ENCODE data around the gene SERAC1. TPM values are rescaled to one million over a fixed set of nuclear protein-coding genes. Genes with fewer than 3 reads are reported as not detected.
A peak's percentile ranks its signal among the peaks of the same experiment; 100 is the strongest.

The SERAC1 gene
- total RNA-seq, 8 experiments from 2014 or later, result 5.5 to 17.3 (median 10.1) TPM

DNA sequence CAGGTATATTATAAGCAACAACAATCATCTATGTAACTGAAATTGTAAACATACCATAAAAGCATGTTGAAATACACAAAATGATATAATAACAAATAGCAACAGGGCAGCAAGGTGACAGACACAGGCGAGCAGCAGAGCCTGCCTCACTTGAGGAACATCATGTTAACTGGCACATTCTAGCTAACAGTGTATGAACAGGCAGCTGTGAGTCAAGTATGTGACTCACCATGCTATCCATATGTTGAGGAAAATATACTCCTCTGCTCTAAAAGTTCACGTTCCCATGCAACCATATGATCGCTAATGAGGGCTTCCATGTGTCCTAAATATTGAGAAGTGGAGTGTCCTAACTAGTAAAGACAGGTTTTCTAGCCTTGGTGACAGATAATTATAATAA, 18.4 kb downstream of the SERAC1 start:
- peak in 6 of 8 experiments; percentile 41 to 87 (median 57) for ATAC-seq (replicated peaks in 6 of 8)
- H3K4me3 ChIP-seq, result no peak overlapping the region
- no peaks in the 10 kb centered on the region for H3K4me1 ChIP-seq (replicated peaks in 1 of 2)
- 0 to 92% (median 50%) methylated on average over 1 to 3 of the region's 3 CpGs; no CpG with 5 or more reads in 1 of the 10 experiments for WGBS, 10 experiments
- no peak overlapping the region for H3K27ac ChIP-seq
- in situ Hi-C loops (cut with MboI; ENCODE audit: low pct_unique_long_range_greater_than_20kb in 2 of 9, low sequenced_read_pairs in 9 of 9, unreplicated experiment in 9 of 9), result no loop called here

GRCh38 chr6:158143700-158144099, 24.4 kb downstream of the SERAC1 start:
- peak in 2 of 8 experiments; percentile 42 to 48 for ATAC-seq (replicated peaks in 6 of 8)
- Histone ChIP-seq H3K27ac (no peak overlapping the region), H3K4me1 (replicated peaks in 1 of 2) (no peaks in the 10 kb centered on the region), H3K4me3 (no peak overlapping the region)
- WGBS, 10 experiments, result 13 to 60% (median 33%) methylated on average over 1 of the region's 1 CpG; no CpG with 5 or more reads in 5 of the 10 experiments
- in situ Hi-C loops (cut with MboI; ENCODE audit: low pct_unique_long_range_greater_than_20kb in 2 of 9, low sequenced_read_pairs in 9 of 9, unreplicated experiment in 9 of 9), result no loop called here

DNA sequence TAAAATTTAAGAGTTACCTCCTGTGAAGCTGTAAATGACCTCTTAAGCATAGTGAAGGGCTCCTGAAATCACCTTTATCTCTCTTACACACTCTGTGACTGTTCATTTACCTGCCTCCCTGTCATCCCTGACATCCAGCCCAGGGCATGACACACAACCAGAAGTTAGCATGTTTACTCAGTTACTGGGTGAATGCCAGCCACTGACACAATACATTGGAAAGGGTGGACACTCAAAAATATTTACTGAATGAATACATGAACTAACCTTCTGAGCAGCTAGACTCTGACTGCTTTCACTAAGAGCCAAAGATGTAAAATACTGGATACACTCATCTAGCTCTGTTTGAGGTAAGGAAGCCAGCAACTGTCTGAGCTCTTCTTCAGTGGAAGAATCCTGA, 25.3 kb downstream of the SERAC1 start:
- Histone ChIP-seq H3K27ac (no peak overlapping the region), H3K4me3 (no peak overlapping the region), H3K4me1 (replicated peaks in 1 of 2) (no peaks in the 10 kb centered on the region)
- peak in 3 of 8 experiments; percentile 28 to 97 (median 89) for ATAC-seq (replicated peaks in 6 of 8)
- in situ Hi-C loops (cut with MboI; ENCODE audit: low pct_unique_long_range_greater_than_20kb in 2 of 9, low sequenced_read_pairs in 9 of 9, unreplicated experiment in 9 of 9), result no loop called here

- H3K4me1 ChIP-seq (replicated peaks in 1 of 2), result peaks cover 0 to 2% of the 10 kb centered on the region in 2 donors
- in situ Hi-C loops (cut with MboI; ENCODE audit: low pct_unique_long_range_greater_than_20kb in 2 of 9, low sequenced_read_pairs in 9 of 9, unreplicated experiment in 9 of 9), result no loop called here
- H3K4me3 ChIP-seq, result no peak overlapping the region
- ATAC-seq (replicated peaks in 6 of 8), result peak in 4 of 8 experiments; percentile 31 to 71 (median 41)
- 17 to 100% (median 61%) methylated on average over 1 of the region's 1 CpG; no CpG with 5 or more reads in 4 of the 10 experiments for WGBS, 10 experiments
- no peak overlapping the region for H3K27ac ChIP-seq
Measured at GRCh38 chr6:158131926-158132325, 36.1 kb downstream of the SERAC1 start.

DNA sequence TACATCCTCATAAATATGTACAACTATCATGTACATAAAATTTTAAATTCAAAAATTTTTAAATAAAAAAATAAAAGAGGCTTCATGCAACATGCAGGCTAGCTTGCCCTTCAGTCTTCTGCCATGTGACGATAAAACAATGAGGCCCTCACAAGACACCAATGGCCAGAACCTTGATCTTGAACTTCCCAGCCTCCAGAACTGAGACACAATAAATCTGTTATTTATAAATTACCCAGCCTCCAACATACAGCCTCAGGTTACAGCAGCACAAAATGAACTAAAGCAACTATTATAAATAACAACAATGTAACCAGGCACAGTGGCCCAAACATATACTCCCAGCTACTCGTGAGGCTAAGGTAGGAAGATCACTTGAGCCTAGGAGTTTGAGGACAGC, 42.8 kb downstream of the SERAC1 start:
- Histone ChIP-seq H3K4me1 (replicated peaks in 1 of 2) (no peaks in the 10 kb centered on the region), H3K4me3 (no peak overlapping the region), H3K27ac (no peak overlapping the region)
- in situ Hi-C loops (cut with MboI; ENCODE audit: low pct_unique_long_range_greater_than_20kb in 2 of 9, low sequenced_read_pairs in 9 of 9, unreplicated experiment in 9 of 9), result no loop called here
- WGBS, 10 experiments, result 60 to 100% (median 90%) methylated on average over 1 to 2 of the region's 2 CpGs; no CpG with 5 or more reads in 1 of the 10 experiments
- peak in 1 of 8 experiments; percentile 81 for ATAC-seq (replicated peaks in 6 of 8)

GRCh38 chr6:158124288-158124687, 43.8 kb downstream of the SERAC1 start:
- Histone ChIP-seq H3K4me3 (no peak overlapping the region), H3K27ac (no peak overlapping the region), H3K4me1 (replicated peaks in 1 of 2) (peaks cover 0 to under 1% of the 10 kb centered on the region in 2 donors)
- in situ Hi-C loops (cut with MboI; ENCODE audit: low pct_unique_long_range_greater_than_20kb in 2 of 9, low sequenced_read_pairs in 9 of 9, unreplicated experiment in 9 of 9), result no loop called here
- 83 to 100% (median 100%) methylated on average over 1 of the region's 1 CpG; no CpG with 5 or more reads in 3 of the 10 experiments for WGBS, 10 experiments
- no peak for ATAC-seq (replicated peaks in 6 of 8)

DNA sequence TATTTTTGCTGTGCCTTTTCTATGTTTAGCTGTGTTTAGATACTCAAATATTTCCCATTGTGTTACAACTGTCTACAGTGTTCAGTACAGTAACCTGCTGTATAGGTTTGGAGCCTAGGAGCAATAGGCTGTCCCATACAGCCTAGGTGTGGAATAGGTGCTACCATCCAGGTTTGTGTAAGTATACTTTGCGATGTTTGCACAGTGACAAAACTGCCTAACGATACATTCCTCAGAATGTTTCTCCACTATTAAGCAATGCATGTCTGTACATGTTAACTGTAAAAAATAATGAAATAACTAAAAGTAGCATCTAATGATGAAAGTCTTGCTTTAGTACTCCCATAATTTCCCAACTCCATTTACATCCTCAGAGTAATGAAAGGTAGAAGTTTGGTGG, 46.0 kb downstream of the SERAC1 start:
- in situ Hi-C loops (cut with MboI; ENCODE audit: low pct_unique_long_range_greater_than_20kb in 2 of 9, low sequenced_read_pairs in 9 of 9, unreplicated experiment in 9 of 9), result no loop called here
- WGBS, 10 experiments, result 97 to 100% (median 100%) methylated on average over 1 to 2 of the region's 2 CpGs; no CpG with 5 or more reads in 3 of the 10 experiments

GRCh38 chr6:158121335-158121734, 46.7 kb downstream of the SERAC1 start:
- in situ Hi-C loops (cut with MboI; ENCODE audit: low pct_unique_long_range_greater_than_20kb in 2 of 9, low sequenced_read_pairs in 9 of 9, unreplicated experiment in 9 of 9), result no loop called here
- no peak for ATAC-seq (replicated peaks in 6 of 8)
- no peak overlapping the region for H3K4me3 ChIP-seq
- WGBS, 10 experiments, result 47 to 76% (median 68%) methylated on average over 1 to 3 of the region's 3 CpGs; no CpG with 5 or more reads in 2 of the 10 experiments
- peaks cover 6 to 7% of the 10 kb centered on the region in 2 donors for H3K4me1 ChIP-seq (replicated peaks in 1 of 2)
- no peak overlapping the region for H3K27ac ChIP-seq

More for the DNA sequence above, 46.0 kb downstream of the SERAC1 start:
- H3K4me3 ChIP-seq, result no peak overlapping the region
- peaks cover 6 to 7% of the 10 kb centered on the region in 2 donors for H3K4me1 ChIP-seq (replicated peaks in 1 of 2)
- no peak for ATAC-seq (replicated peaks in 6 of 8)
- no peak overlapping the region for H3K27ac ChIP-seq

- ATAC-seq (replicated peaks in 6 of 8), result peak in 4 of 8 experiments; percentile 14 to 89 (median 41)
- peaks cover 6 to 7% of the 10 kb centered on the region in 2 donors for H3K4me1 ChIP-seq (replicated peaks in 1 of 2)
- peak overlapping the region; percentile 19 to 32 for H3K27ac ChIP-seq
- 43 to 100% (median 85%) methylated on average over 1 to 3 of the region's 3 CpGs; no CpG with 5 or more reads in 4 of the 10 experiments for WGBS, 10 experiments
- no peak overlapping the region for H3K4me3 ChIP-seq
- in situ Hi-C loops (cut with MboI; ENCODE audit: low pct_unique_long_range_greater_than_20kb in 2 of 9, low sequenced_read_pairs in 9 of 9, unreplicated experiment in 9 of 9), result no loop called here
Measured at GRCh38 chr6:158118886-158119285, 49.2 kb downstream of the SERAC1 start.

- 86 to 100% (median 98%) methylated on average over 1 to 5 of the region's 6 CpGs; no CpG with 5 or more reads in 2 of the 10 experiments for WGBS, 10 experiments
- H3K27ac ChIP-seq, result no peak overlapping the region
Measured at GRCh38 chr6:158115508-158115907, 52.6 kb downstream of the SERAC1 start.

DNA sequence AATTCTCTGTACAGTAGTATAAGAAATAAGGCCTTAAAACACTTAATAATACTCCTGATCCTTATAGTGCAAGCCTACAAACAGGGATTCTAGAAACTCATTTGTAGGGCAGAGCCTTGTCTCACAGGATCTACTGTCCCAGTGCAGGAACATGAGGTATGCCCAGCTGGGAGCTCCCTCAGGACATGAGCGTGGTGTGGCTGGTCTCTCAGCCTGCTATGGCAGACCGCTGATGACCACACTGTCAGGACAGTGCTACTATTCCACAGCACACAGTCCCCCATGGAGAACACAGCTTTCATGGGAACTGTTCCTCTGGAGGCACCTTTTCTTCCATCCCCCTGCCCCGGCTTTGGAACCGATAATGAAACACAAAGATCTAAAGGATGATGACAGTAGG, 53.0 kb downstream of the SERAC1 start:
- in situ Hi-C loops (cut with MboI; ENCODE audit: low pct_unique_long_range_greater_than_20kb in 2 of 9, low sequenced_read_pairs in 9 of 9, unreplicated experiment in 9 of 9), result no loop called here
- no peak for ATAC-seq (replicated peaks in 6 of 8)
- 80 to 100% (median 86%) methylated on average over 2 to 4 of the region's 4 CpGs; no CpG with 5 or more reads in 4 of the 10 experiments for WGBS, 10 experiments

More at GRCh38 chr6:158115508-158115907, 52.6 kb downstream of the SERAC1 start:
- no peak overlapping the region for H3K4me3 ChIP-seq
- no peak for ATAC-seq (replicated peaks in 6 of 8)
- in situ Hi-C loops (cut with MboI; ENCODE audit: low pct_unique_long_range_greater_than_20kb in 2 of 9, low sequenced_read_pairs in 9 of 9, unreplicated experiment in 9 of 9), result no loop called here
- H3K4me1 ChIP-seq (replicated peaks in 1 of 2), result peaks cover 6 to 7% of the 10 kb centered on the region in 2 donors

GRCh38 chr6:158113802-158114201, 54.3 kb downstream of the SERAC1 start:
- peaks cover 1 to 2% of the 10 kb centered on the region in 2 donors for H3K4me1 ChIP-seq (replicated peaks in 1 of 2)
- ATAC-seq (replicated peaks in 6 of 8), result no peak
- H3K4me3 ChIP-seq, result no peak overlapping the region
- no peak overlapping the region for H3K27ac ChIP-seq
- in situ Hi-C loops (cut with MboI; ENCODE audit: low pct_unique_long_range_greater_than_20kb in 2 of 9, low sequenced_read_pairs in 9 of 9, unreplicated experiment in 9 of 9), result no loop called here

More for the DNA sequence above, 53.0 kb downstream of the SERAC1 start:
- Histone ChIP-seq H3K4me1 (replicated peaks in 1 of 2) (peaks cover 6 to 7% of the 10 kb centered on the region in 2 donors), H3K27ac (no peak overlapping the region), H3K4me3 (no peak overlapping the region)

- WGBS, 10 experiments, result 80 to 100% (median 100%) methylated on average over 1 to 3 of the region's 5 CpGs; no CpG with 5 or more reads in 2 of the 10 experiments
- no peak overlapping the region for H3K4me3 ChIP-seq
- in situ Hi-C loops (cut with MboI; ENCODE audit: low pct_unique_long_range_greater_than_20kb in 2 of 9, low sequenced_read_pairs in 9 of 9, unreplicated experiment in 9 of 9), result no loop called here
- no peak for ATAC-seq (replicated peaks in 6 of 8)
- no peaks in the 10 kb centered on the region for H3K4me1 ChIP-seq (replicated peaks in 1 of 2)
- H3K27ac ChIP-seq, result no peak overlapping the region
Measured at GRCh38 chr6:158111987-158112386, 56.1 kb downstream of the SERAC1 start.

DNA sequence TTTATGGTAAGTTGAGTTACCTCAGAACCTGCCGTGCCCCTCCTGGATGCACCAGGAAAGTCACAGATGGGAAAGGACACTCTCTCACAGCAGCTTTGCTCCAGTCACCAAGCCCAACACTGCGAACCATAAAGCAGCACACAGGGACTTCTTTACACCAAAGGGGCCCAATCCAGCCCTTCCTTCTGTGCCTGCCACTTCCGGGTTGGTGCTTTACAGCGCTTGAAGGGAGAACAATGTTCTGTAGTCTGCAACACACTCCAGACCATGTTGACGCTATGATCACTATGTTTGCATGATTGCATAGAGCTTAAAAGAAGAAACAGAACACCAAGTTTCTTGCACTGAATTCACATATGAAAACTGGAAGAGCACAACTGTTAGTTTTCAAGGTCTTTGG, 57.1 kb downstream of the SERAC1 start:
- H3K4me1 ChIP-seq (replicated peaks in 1 of 2), result no peaks in the 10 kb centered on the region
- 66 to 100% (median 90%) methylated on average over 1 to 4 of the region's 5 CpGs; no CpG with 5 or more reads in 2 of the 10 experiments for whole genome bisulfite sequencing, 10 experiments
- ATAC-seq (replicated peaks in 6 of 8), result no peak
- H3K27ac ChIP-seq, result no peak overlapping the region
- in situ Hi-C loops (cut with MboI; ENCODE audit: low pct_unique_long_range_greater_than_20kb in 2 of 9, low sequenced_read_pairs in 9 of 9, unreplicated experiment in 9 of 9), result no loop called here
- no peak overlapping the region for H3K4me3 ChIP-seq

Data from motor neuron (in vitro differentiated cells).